OCI-LY7 (cell line): ENCODE data around the gene CCR5AS.
"Not testable (repeated sequence)": the region's sequence is repeated elsewhere in the genome, so short reads cannot be mapped to it uniquely, and the experiment has no call there.

Experiments
- CTCF ChIP-seq: fragments of 200-600 bp; sonication (generic); conservative IDR thresholded peaks from 2 replicates; pipeline ENCODE4 v1.5.1; 2014; ENCODE audit warnings: mild to moderate bottlenecking, antibody characterized with exemption, low read length, moderate library complexity, mixed read lengths
- EZH2phosphoT487 ChIP-seq: fragments of 200-600 bp; sonication (generic); IDR thresholded peaks from 2 replicates; pipeline ENCODE4 v1.6.1; 2018; ENCODE audit warnings: low read depth, borderline replicate concordance, mild to moderate bottlenecking, mixed run types, antibody characterized with exemption, low read length, moderate library complexity, mixed read lengths

- TF ChIP-seq CTCF, EZH2phosphoT487: not testable (repeated sequence)
Measured at GRCh38 chr3:46430879-46431278, 24.0 kb upstream of the CCR5AS start.
